K562 (cell line): ENCODE data around the gene CRYBB1. TPM values are rescaled to one million over a fixed set of nuclear protein-coding genes. Genes with fewer than 3 reads are reported as not detected.

Source experiments
- ATAC-seq: fragments of 200-7000 bp; cut with Tn5 transposase; 3 replicates; pipeline ENCODE4 v1.9.1; 2020; ENCODE audit warnings: moderate library complexity
- BruUV-seq: library from RNA; stranded (reverse); fragments of 400-500 nt; replicated peaks from 2 replicates; lab custom pipeline; 2021; lab: Mats Ljungman, UMichigan
- CTCF ChIA-PET: fragments of 300-600 bp; formaldehyde crosslinking; extraction: SDS; loops from one replicate; lab custom pipeline; 2021; ENCODE audit warnings: low intra/inter-chr PET ratio; lab: Yijun Ruan, JAX
- POLR2A ChIA-PET: fragments of 300-600, 350-650 bp; sonication (Branson Sonifier 250); formaldehyde crosslinking; extraction: SDS; loops from one replicate; lab custom pipeline; 2021; ENCODE audit warnings: antibody characterized with exemption, inconsistent platforms; lab: Yijun Ruan, JAX
- DNase-seq, 4 experiments: peaks; one replicate each; pipeline versions ENCODE4 v3.0.0 to v3.0.0-alpha.2; 2011 to 2018; ENCODE audit warnings: low spot score in 3 of 4, mixed read lengths in 3 of 4; ENCODE audit errors: extremely low read depth in 1 of 4
- FAIRE-seq: peaks from 2 replicates; lab custom pipeline; 2011; peaks lifted over from hg19 to GRCh38; lab: Jason Lieb, UNC
- H2AFZ ChIP-seq: 2 replicates; pipeline ENCODE4 v1.6.0; 2011; ENCODE audit warnings: low read depth, low read length, control low read depth, inconsistent platforms
- H3K27ac ChIP-seq: fragments of 200-600 bp; 3 replicates; pipeline ENCODE4 v1.8.0; 2011; ENCODE audit warnings: low read depth, mild to moderate bottlenecking, control low read depth, inconsistent platforms, low read length, moderate library complexity, mixed read lengths; ENCODE audit errors: extremely low read depth
- H3K27me3 ChIP-seq, 2 experiments: fragments of 300-600 bp in 1 of 2; 2 replicates in 1 of 2; 3 replicates in 1 of 2; pipeline versions ENCODE4 v1.6.0 to v1.8.0; 2011; ENCODE audit warnings: inconsistent platforms in 2 of 2, low read length in 2 of 2, mild to moderate bottlenecking in 1 of 2, mixed read lengths in 1 of 2, moderate library complexity in 1 of 2; ENCODE audit not compliant: control insufficient read depth in 2 of 2, insufficient read depth in 2 of 2
- H3K36me3 ChIP-seq: fragments of 300-600 bp; 3 replicates; pipeline ENCODE4 v1.8.0; 2011; ENCODE audit warnings: mild to moderate bottlenecking, low read length, inconsistent platforms; ENCODE audit not compliant: control insufficient read depth, insufficient read depth
- H3K4me1 ChIP-seq, 2 experiments: fragments of 200-600 bp in 1 of 2; replicated peaks in 1 of 2; 2 replicates in 1 of 2; 3 replicates in 1 of 2; pipeline versions ENCODE4 v1.5.1 to v1.8.0; 2011; ENCODE audit warnings: inconsistent platforms in 2 of 2, low read length in 2 of 2, mild to moderate bottlenecking in 1 of 2, mixed read lengths in 1 of 2, moderate library complexity in 1 of 2; ENCODE audit not compliant: control insufficient read depth in 2 of 2, insufficient read depth in 2 of 2
- H3K4me2 ChIP-seq: 2 replicates; pipeline ENCODE4 v1.6.1; 2011; ENCODE audit warnings: low read length, control low read depth, inconsistent platforms, mixed read lengths; ENCODE audit not compliant: insufficient read depth
- H3K4me3 ChIP-seq: fragments of 200-600 bp; sonication (generic), shearing (Covaris generic); 2 replicates; pipeline ENCODE4 v1.5.1; 2016; ENCODE audit warnings: control low read depth, inconsistent platforms
- H3K79me2 ChIP-seq: fragments of 200-600 bp; 3 replicates; pipeline ENCODE4 v1.8.0; 2011; ENCODE audit warnings: low read length, inconsistent platforms; ENCODE audit not compliant: control insufficient read depth, insufficient read depth
- H3K9ac ChIP-seq, 2 experiments: 2 replicates each; pipeline versions ENCODE4 v1.6.0 to v1.6.1; 2011; ENCODE audit warnings: low read depth in 2 of 2, low read length in 2 of 2, control low read depth in 1 of 2, inconsistent platforms in 1 of 2, mild to moderate bottlenecking in 1 of 2, mixed read lengths in 1 of 2; ENCODE audit not compliant: insufficient read depth in 1 of 2
- H3K9me1 ChIP-seq: one replicate; pipeline ENCODE4 v1.6.0; 2011; ENCODE audit warnings: inconsistent platforms, mild to moderate bottlenecking, low read length, moderate library complexity; ENCODE audit not compliant: control insufficient read depth, insufficient read depth
- H3K9me3 ChIP-seq: replicated peaks from 2 replicates; pipeline ENCODE4 v1.5.1; 2011; ENCODE audit warnings: low read depth, low read length, inconsistent platforms; ENCODE audit not compliant: control insufficient read depth, insufficient read depth
- H4K20me1 ChIP-seq: replicated peaks from 2 replicates; pipeline ENCODE4 v1.6.1; 2011; ENCODE audit warnings: low read length, inconsistent platforms, mixed read lengths; ENCODE audit not compliant: control insufficient read depth, insufficient read depth
- CGGBP1 ChIP-seq: fragments of 250-450 bp; sonication (Bioruptor Pico); IDR thresholded peaks from 2 replicates; pipeline ENCODE4 v1.9.0; 2021; ENCODE audit warnings: mild to moderate bottlenecking
- GATA2 ChIP-seq: sonication (generic); formaldehyde crosslinking; IDR thresholded peaks from 2 replicates; pipeline ENCODE4 v1.4.0; 2020; ENCODE audit warnings: mild to moderate bottlenecking, missing genetic modification reagents
- ILK ChIP-seq: fragments of 450-650 bp; IDR thresholded peaks from 2 replicates; pipeline ENCODE4 v1.6.1; 2016; ENCODE audit warnings: missing genetic modification characterization, low read depth, mild to moderate bottlenecking, missing compliant biosample characterization, moderate library complexity, borderline replicate concordance
- MCM2 ChIP-seq: fragments of 450-650 bp; IDR thresholded peaks from 2 replicates; pipeline ENCODE4 v1.6.1; 2017; ENCODE audit warnings: low read depth, mild to moderate bottlenecking
- NR0B1 ChIP-seq: fragments of 450-650 bp; IDR thresholded peaks from one replicate; pipeline ENCODE4 v1.6.1; 2018; ENCODE audit warnings: mild to moderate bottlenecking, moderate library complexity; ENCODE audit not compliant: partially characterized antibody
- RUNX1 ChIP-seq: sonication (generic); IDR thresholded peaks from 2 replicates; pipeline ENCODE4 v1.6.1; 2016; ENCODE audit warnings: antibody characterized with exemption, low read depth
- WGBS: fragments of 100-300 bp; shearing (Covaris generic); methylation state at CpG from one replicate; pipeline ENCODE4 v1.1.6; 2016; ENCODE audit warnings: low coverage, mixed read lengths; ENCODE audit not compliant: insufficient coverage; ENCODE audit errors: missing lambda C conversion rate; 5-methylcytosine and 5-hydroxymethylcytosine counted together
- in situ Hi-C: fragments of 300-500 bp; cut with MboI; formaldehyde crosslinking; loops from 4 replicates; pipeline ENCODE4 v1.15.0; 2018; ENCODE audit warnings: inconsistent platforms, mixed read lengths
- intact Hi-C: fragments of 100-400 bp; cut with micrococcal nuclease; formaldehyde crosslinking; loops from 2 replicates; pipeline ENCODE4 v1.14.2; 2022
- microRNA counts: library from miRNA; unstranded; fragments of <30 nt; microRNA quantifications from one replicate; lab custom pipeline; 2016
- microRNA-seq: library from miRNA; unstranded; fragments of <30 nt; microRNA quantifications from one replicate; pipeline ENCODE4, GENCODE V29; 2018; ENCODE audit warnings: borderline microRNAs expressed
- polyA plus RNA-seq, 8 experiments: library from polyadenylated mRNA; depleted of rRNA in 4 of 8; stranded (reverse) in 5 of 8; unstranded in 3 of 8; fragments of >200 nt; fragmentation: Nextera tagmentation in 2 of 8; fragmentation: Illumina TruSeq in 1 of 8; extraction: Ambion mirVana in 2 of 8; extraction: Trizol in 1 of 8; gene quantifications; 2 replicates each; pipeline versions ENCODE4 v1.2.1 to v1.2.3, GENCODE V29; 2011 to 2014; ENCODE audit warnings: inconsistent platforms in 1 of 8, missing spikeins in 1 of 8
- small RNA-seq: library from RNA; depleted of rRNA; stranded (forward); fragments of <200 nt; gene quantifications from one replicate; pipeline ENCODE3, GENCODE V24; 2014
- total RNA-seq, 7 experiments: library from RNA; depleted of rRNA in 6 of 7; stranded (reverse); fragments of >200 nt in 6 of 7; fragmentation: Illumina TruSeq in 2 of 7; extraction: Trizol in 2 of 7; gene quantifications; 2 replicates each; pipeline versions ENCODE4 v1.2.1 to v1.2.3, GENCODE V29; 2011 to 2021; ENCODE audit warnings: low replicate concordance in 1 of 7

CRYBB1 gene
- total and polyA plus RNA-seq, 9 of the 15 experiments (the other 6 are each of a cell fraction or from before 2014, with no cell fraction given), result 0.16 to 0.45 (median 0.33) TPM; not detected in 2

- POLR2A ChIA-PET, result no interaction called here
- H3K79me2 ChIP-seq, result peaks cover 92% of the 10 kb centered on the region
- 85% methylated on average over 1 of the region's 4 CpGs for WGBS
- no peak overlapping the region for H3K4me3 ChIP-seq
- no peaks in the 10 kb centered on the region for H3K9me3 ChIP-seq
- CTCF ChIA-PET, result no interaction called here
- no peak for DNase-seq
- no peak overlapping the region for H3K4me2 ChIP-seq
- no peak for ATAC-seq
- peaks cover 0 to 8% of the 10 kb centered on the region in 2 experiments; a peak in 2 of 5 replicates for H3K4me1 ChIP-seq
- no peaks in the 10 kb centered on the region for H3K27me3 ChIP-seq
- peaks cover 69% of the 10 kb centered on the region for H3K36me3 ChIP-seq
- peaks cover 16% of the 10 kb centered on the region for H4K20me1 ChIP-seq
- no TSS peak for BruUV-seq
- H3K9ac ChIP-seq, result no peak overlapping the region
- H2AFZ ChIP-seq, result no peak overlapping the region
- intact Hi-C loops, result no loop called here
- in situ Hi-C loops, result no loop called here
- peaks cover 4% of the 10 kb centered on the region for H3K9me1 ChIP-seq
- no peak overlapping the region for H3K27ac ChIP-seq
- TF ChIP-seq MCM2 (no peak), ILK (no peak), CGGBP1 (no peak), RUNX1 (no peak), GATA2 (CRISPR knock-in tag) (no peak), NR0B1 (no peak)
- no peak for FAIRE-seq
Observed at GRCh38 chr22:26549902-26550497, 67.8 kb downstream of the CRYBB1 start.

MicroRNA genes within 50 kb of the gene (microRNA counts, 767-probe panel; counts per million panel counts)
- 1,139 counts per million, percentile 25 among the panel's probes with 10 or more counts for microRNA hsa-miR-548j (lab: Ali Mortazavi, UCI)

Small RNAs within 50 kb of the gene (microRNA-seq; reads per million reads assigned to microRNA genes)
- gene MIR548J, result 94.2 reads per million, percentile 79 among the genes with 10 or more reads in this experiment

Small RNAs within 50 kb of the gene (small RNA-seq; reads per million reads assigned to genes)
- gene MIR548J (4.6 reads per million, percentile 92 among the genes with 10 or more reads in this experiment), gene RF01874 (not detected)

Other genes starting within 250 kb of the CRYBB1 start
- 0.18 and 0.82 TPM in 2 replicates for gene ASPHD2, start 188.8 kb downstream of the CRYBB1 start, total RNA-seq (2014; rRNA removed)
- 0.22 and 0.29 TPM in 2 replicates for gene ASPHD2, start 188.8 kb downstream of the CRYBB1 start, total RNA-seq (2014; rRNA removed; fragmentation: Illumina TruSeq; extraction: Trizol)
- 0.38 and 0.40 TPM in 2 replicates for gene ASPHD2, start 188.8 kb downstream of the CRYBB1 start, total RNA-seq (2015; rRNA removed; fragmentation: Illumina TruSeq; extraction: Trizol)
- 0.58 and 0.64 TPM in 2 replicates for gene ASPHD2, start 188.8 kb downstream of the CRYBB1 start, total RNA-seq (2021)
- gene ASPHD2, start 188.8 kb downstream of the CRYBB1 start, polyA plus RNA-seq (2011; rRNA removed), result 0.46 and 0.62 TPM in 2 replicates
- 0.36 and 0.46 TPM in 2 replicates for gene ASPHD2, start 188.8 kb downstream of the CRYBB1 start, polyA plus RNA-seq (2014; fragmentation: Illumina TruSeq; extraction: Trizol)
- gene ASPHD2, start 188.8 kb downstream of the CRYBB1 start, polyA plus RNA-seq (2014; fragmentation: Nextera tagmentation; extraction: Ambion mirVana), result under 1 TPM; 0.20 to 0.36 TPM
- 0.32 and 0.46 TPM in 2 replicates for gene ASPHD2, start 188.8 kb downstream of the CRYBB1 start, polyA plus RNA-seq (2014; rRNA removed)
- 17.7 and 24.7 TPM in 2 replicates for gene HPS4, start 134.2 kb downstream of the CRYBB1 start, total RNA-seq (2014; rRNA removed)
- 25.7 and 28.8 TPM in 2 replicates for gene HPS4, start 134.2 kb downstream of the CRYBB1 start, total RNA-seq (2014; rRNA removed; fragmentation: Illumina TruSeq; extraction: Trizol)
- gene HPS4, start 134.2 kb downstream of the CRYBB1 start, total RNA-seq (2015; rRNA removed; fragmentation: Illumina TruSeq; extraction: Trizol), result 20.7 and 22.5 TPM in 2 replicates
- 27.6 and 28.4 TPM in 2 replicates for gene HPS4, start 134.2 kb downstream of the CRYBB1 start, total RNA-seq (2021)
- gene HPS4, start 134.2 kb downstream of the CRYBB1 start, polyA plus RNA-seq (2011; rRNA removed), result 28.3 and 35.2 TPM in 2 replicates
- 28.4 and 29.2 TPM in 2 replicates for gene HPS4, start 134.2 kb downstream of the CRYBB1 start, polyA plus RNA-seq (2014; fragmentation: Illumina TruSeq; extraction: Trizol)
- gene HPS4, start 134.2 kb downstream of the CRYBB1 start, polyA plus RNA-seq (2014; fragmentation: Nextera tagmentation; extraction: Ambion mirVana), result 10 to 100 TPM; 12.8 to 23.7 TPM
- 24.7 and 25.3 TPM in 2 replicates for gene HPS4, start 134.2 kb downstream of the CRYBB1 start, polyA plus RNA-seq (2014; rRNA removed)
- gene SRRD, start 134.2 kb downstream of the CRYBB1 start, total RNA-seq (2014; rRNA removed), result 13.5 and 14.2 TPM in 2 replicates
- 34.4 and 39.1 TPM in 2 replicates for gene SRRD, start 134.2 kb downstream of the CRYBB1 start, total RNA-seq (2014; rRNA removed; fragmentation: Illumina TruSeq; extraction: Trizol)
- gene SRRD, start 134.2 kb downstream of the CRYBB1 start, total RNA-seq (2015; rRNA removed; fragmentation: Illumina TruSeq; extraction: Trizol), result 27.6 and 28.7 TPM in 2 replicates
- gene SRRD, start 134.2 kb downstream of the CRYBB1 start, total RNA-seq (2021), result 35.1 and 35.5 TPM in 2 replicates
- gene SRRD, start 134.2 kb downstream of the CRYBB1 start, polyA plus RNA-seq (2011; rRNA removed), result 29.4 and 59.4 TPM in 2 replicates
- gene SRRD, start 134.2 kb downstream of the CRYBB1 start, polyA plus RNA-seq (2014; fragmentation: Illumina TruSeq; extraction: Trizol), result 27.8 and 34.9 TPM in 2 replicates
- gene SRRD, start 134.2 kb downstream of the CRYBB1 start, polyA plus RNA-seq (2014; fragmentation: Nextera tagmentation; extraction: Ambion mirVana), result 1 to 10 TPM; 4.9 to 5.7 TPM
- 28.0 and 34.6 TPM in 2 replicates for gene SRRD, start 134.2 kb downstream of the CRYBB1 start, polyA plus RNA-seq (2014; rRNA removed)
- gene TFIP11, start 105.6 kb downstream of the CRYBB1 start, total RNA-seq (2014; rRNA removed), result 23.8 and 26.5 TPM in 2 replicates
- 25.2 and 26.1 TPM in 2 replicates for gene TFIP11, start 105.6 kb downstream of the CRYBB1 start, total RNA-seq (2014; rRNA removed; fragmentation: Illumina TruSeq; extraction: Trizol)
- 28.5 and 29.0 TPM in 2 replicates for gene TFIP11, start 105.6 kb downstream of the CRYBB1 start, total RNA-seq (2015; rRNA removed; fragmentation: Illumina TruSeq; extraction: Trizol)
- 31.7 and 38.1 TPM in 2 replicates for gene TFIP11, start 105.6 kb downstream of the CRYBB1 start, total RNA-seq (2021)
- 29.7 and 30.8 TPM in 2 replicates for gene TFIP11, start 105.6 kb downstream of the CRYBB1 start, polyA plus RNA-seq (2011; rRNA removed)
- gene TFIP11, start 105.6 kb downstream of the CRYBB1 start, polyA plus RNA-seq (2014; fragmentation: Illumina TruSeq; extraction: Trizol), result 22.6 and 26.6 TPM in 2 replicates
- 10 to 100 TPM; 11.5 to 20.8 TPM for gene TFIP11, start 105.6 kb downstream of the CRYBB1 start, polyA plus RNA-seq (2014; fragmentation: Nextera tagmentation; extraction: Ambion mirVana)
- gene TFIP11, start 105.6 kb downstream of the CRYBB1 start, polyA plus RNA-seq (2014; rRNA removed), result 19.3 and 21.5 TPM in 2 replicates
- gene TPST2, start 27.9 kb downstream of the CRYBB1 start, total RNA-seq (2014; rRNA removed), result 73.7 and 94.7 TPM in 2 replicates
- 26.3 and 26.6 TPM in 2 replicates for gene TPST2, start 27.9 kb downstream of the CRYBB1 start, total RNA-seq (2014; rRNA removed; fragmentation: Illumina TruSeq; extraction: Trizol)
- 34.7 and 38.8 TPM in 2 replicates for gene TPST2, start 27.9 kb downstream of the CRYBB1 start, total RNA-seq (2015; rRNA removed; fragmentation: Illumina TruSeq; extraction: Trizol)
- gene TPST2, start 27.9 kb downstream of the CRYBB1 start, total RNA-seq (2021), result 88.7 and 92.1 TPM in 2 replicates
- 123 and 126 TPM in 2 replicates for gene TPST2, start 27.9 kb downstream of the CRYBB1 start, polyA plus RNA-seq (2011; rRNA removed)
- 60.1 and 64.7 TPM in 2 replicates for gene TPST2, start 27.9 kb downstream of the CRYBB1 start, polyA plus RNA-seq (2014; fragmentation: Illumina TruSeq; extraction: Trizol)
- 10 to 100 TPM; 14.2 to 18.2 TPM for gene TPST2, start 27.9 kb downstream of the CRYBB1 start, polyA plus RNA-seq (2014; fragmentation: Nextera tagmentation; extraction: Ambion mirVana)
- gene TPST2, start 27.9 kb downstream of the CRYBB1 start, polyA plus RNA-seq (2014; rRNA removed), result 85.0 and 92.3 TPM in 2 replicates
- 0.73 and 1.6 TPM in 2 replicates for gene CRYBA4, start 3.9 kb upstream of the CRYBB1 start, total RNA-seq (2014; rRNA removed)
- gene CRYBA4, start 3.9 kb upstream of the CRYBB1 start, total RNA-seq (2014; rRNA removed; fragmentation: Illumina TruSeq; extraction: Trizol), result 0.32 and 0.76 TPM in 2 replicates
- 0.34 and 0.69 TPM in 2 replicates for gene CRYBA4, start 3.9 kb upstream of the CRYBB1 start, total RNA-seq (2015; rRNA removed; fragmentation: Illumina TruSeq; extraction: Trizol)
- 3.3 and 3.9 TPM in 2 replicates for gene CRYBA4, start 3.9 kb upstream of the CRYBB1 start, total RNA-seq (2021)
- gene CRYBA4, start 3.9 kb upstream of the CRYBB1 start, polyA plus RNA-seq (2011; rRNA removed), result 1.7 and 1.9 TPM in 2 replicates
- 0.59 and 0.60 TPM in 2 replicates for gene CRYBA4, start 3.9 kb upstream of the CRYBB1 start, polyA plus RNA-seq (2014; fragmentation: Illumina TruSeq; extraction: Trizol)
- 1 to 10 TPM; 1.6 to 2.1 TPM for gene CRYBA4, start 3.9 kb upstream of the CRYBB1 start, polyA plus RNA-seq (2014; fragmentation: Nextera tagmentation; extraction: Ambion mirVana)
- gene CRYBA4, start 3.9 kb upstream of the CRYBB1 start, polyA plus RNA-seq (2014; rRNA removed), result 0.93 and 2.1 TPM in 2 replicates
- gene MIAT, start 39.6 kb upstream of the CRYBB1 start, total RNA-seq (2014; rRNA removed), result 0.24 and 0.32 TPM in 2 replicates
- gene MIAT, start 39.6 kb upstream of the CRYBB1 start, total RNA-seq (2014; rRNA removed; fragmentation: Illumina TruSeq; extraction: Trizol), result 0.35 and 0.58 TPM in 2 replicates
- gene MIAT, start 39.6 kb upstream of the CRYBB1 start, total RNA-seq (2015; rRNA removed; fragmentation: Illumina TruSeq; extraction: Trizol), result 0.30 and 0.58 TPM in 2 replicates
- gene MIAT, start 39.6 kb upstream of the CRYBB1 start, total RNA-seq (2021), result 0.63 and 0.93 TPM in 2 replicates
- gene MIAT, start 39.6 kb upstream of the CRYBB1 start, polyA plus RNA-seq (2011; rRNA removed), result 0.55 and 0.63 TPM in 2 replicates
- 0.19 and 0.39 TPM in 2 replicates for gene MIAT, start 39.6 kb upstream of the CRYBB1 start, polyA plus RNA-seq (2014; fragmentation: Illumina TruSeq; extraction: Trizol)
- under 1 TPM; 0.03 to 0.04 TPM for gene MIAT, start 39.6 kb upstream of the CRYBB1 start, polyA plus RNA-seq (2014; fragmentation: Nextera tagmentation; extraction: Ambion mirVana)
- gene MIAT, start 39.6 kb upstream of the CRYBB1 start, polyA plus RNA-seq (2014; rRNA removed), result 0.34 and 0.61 TPM in 2 replicates